Stimulated activated effector memory CD8-positive, alpha-beta T cell treated with anti-CD3 and anti-CD28 coated beads, Interleukin-12 subunit alpha, Interleukin-12 subunit beta, amount 100 ng/mL, for 72 hours (primary cell): ENCODE data around the gene TMEM115.

ENCODE experiments used
- ATAC-seq: fragments of 150-1000 bp; cut with Tn5 transposase; 2 replicates; pipeline ENCODE4 v1.10.0; 2021
- DNase-seq, 2 donors: peaks; one replicate each; pipeline ENCODE4 v3.0.0; 2021 to 2022; ENCODE audit warnings: low spot score in 2 of 2
- H3K27ac Mint-ChIP-seq: one replicate; pipeline ENCODE4 v1.8.0; 2022; ENCODE audit warnings: mild to moderate bottlenecking, mixed read lengths
- H3K36me3 Mint-ChIP-seq: one replicate; pipeline ENCODE4 v1.8.0; 2022; ENCODE audit warnings: mild to moderate bottlenecking, mixed read lengths
- H3K4me1 Mint-ChIP-seq: one replicate; pipeline ENCODE4 v1.8.0; 2022; ENCODE audit warnings: mixed read lengths
- H3K4me3 Mint-ChIP-seq: one replicate; pipeline ENCODE4 v1.8.0; 2022; ENCODE audit warnings: mild to moderate bottlenecking, mixed read lengths
- H3K9me3 Mint-ChIP-seq: one replicate; pipeline ENCODE4 v1.8.0; 2022; ENCODE audit warnings: mixed read lengths

TMEM115 gene

DNA sequence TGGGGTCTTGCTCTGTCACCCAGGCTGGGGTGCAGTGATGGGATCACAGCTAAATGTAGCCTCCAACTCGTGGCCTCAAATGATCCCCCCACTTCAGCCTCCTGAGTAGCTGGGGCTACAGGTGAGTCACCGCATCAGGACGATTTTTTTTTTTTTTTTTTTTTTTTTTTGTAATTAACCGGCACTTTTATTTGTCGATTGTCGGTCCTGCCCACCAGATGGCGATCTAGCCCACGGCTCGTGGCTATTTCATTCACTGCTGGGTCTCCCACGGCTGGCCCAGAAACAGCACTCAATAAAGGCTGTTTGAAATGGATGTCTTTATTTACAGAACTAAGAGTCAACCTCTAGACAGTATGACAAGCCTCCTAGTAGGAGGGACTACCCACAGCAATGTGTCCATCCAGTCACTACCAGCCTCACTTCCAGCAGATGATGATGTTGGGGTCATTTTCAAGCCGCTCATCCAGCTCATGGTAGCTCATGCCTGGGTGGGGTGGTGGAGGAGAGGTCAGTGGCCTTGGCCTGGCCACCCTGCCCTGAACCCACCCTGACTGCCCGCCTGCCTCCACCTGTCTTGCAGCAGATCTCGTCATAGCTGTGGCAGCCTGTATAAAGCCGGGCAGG lies 12.0 kb downstream of the TMEM115 start:
- peaks cover 81% of the 10 kb centered on the region for H3K4me1 Mint-ChIP-seq
- peaks cover 59% of the 10 kb centered on the region for H3K36me3 Mint-ChIP-seq
- DNase-seq (peak; percentile 51 to 80), ATAC-seq (peak; percentile 5)
- H3K27ac Mint-ChIP-seq = no peak overlapping the region
- H3K4me3 Mint-ChIP-seq = no peak overlapping the region
- no peaks in the 10 kb centered on the region for H3K9me3 Mint-ChIP-seq

DNA sequence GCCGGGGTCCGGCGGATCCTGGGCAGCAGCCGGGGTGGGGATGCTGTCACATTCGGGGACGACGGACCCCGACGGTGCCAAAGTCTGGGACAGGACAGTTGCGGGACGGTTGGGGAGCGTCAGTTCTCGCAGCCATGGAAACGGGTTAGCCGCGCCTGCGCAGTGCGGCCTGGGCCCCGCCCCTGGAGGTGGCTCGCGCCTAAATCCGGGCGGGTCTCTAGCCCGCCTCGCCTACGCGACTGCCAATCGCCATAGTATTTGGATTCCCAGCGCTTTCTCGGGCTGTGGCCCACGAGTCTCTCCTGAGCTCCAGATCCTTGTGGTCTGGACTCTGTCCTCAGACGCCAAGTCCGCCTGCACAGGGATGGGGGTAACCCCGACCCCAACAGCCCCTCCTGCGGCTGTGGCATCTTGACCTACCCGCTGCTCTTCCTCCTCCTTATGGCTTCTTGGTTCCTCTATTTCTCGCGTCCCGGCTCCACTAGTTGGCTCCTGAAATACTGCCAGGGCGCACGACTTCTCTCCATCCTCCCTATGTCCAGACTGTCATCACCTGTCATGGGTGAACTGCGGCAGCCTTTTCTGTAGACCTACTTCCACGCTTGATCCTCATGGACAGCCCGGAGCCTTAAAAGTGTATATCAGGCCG lies 13.6 kb downstream of the TMEM115 start, which contains the start of gene ZMYND10:
Gene ZMYND10, minus strand, starts transcription at position 147 of the 649 bp plus-strand sequence. CDS start 153 bp downstream, outside the sequence.
- Mint-ChIP-seq H3K4me3 (peak within 1 kb of the TSS; percentile 68), H3K36me3 (peaks cover 48% of the 10 kb centered on the region), H3K27ac (no peak within 1 kb of the TSS), H3K9me3 (no peaks in the 10 kb centered on the region), H3K4me1 (peaks cover 76% of the 10 kb centered on the region)
- ATAC-seq (peak; percentile 8), DNase-seq (peak; percentile 64 to 84)

DNA sequence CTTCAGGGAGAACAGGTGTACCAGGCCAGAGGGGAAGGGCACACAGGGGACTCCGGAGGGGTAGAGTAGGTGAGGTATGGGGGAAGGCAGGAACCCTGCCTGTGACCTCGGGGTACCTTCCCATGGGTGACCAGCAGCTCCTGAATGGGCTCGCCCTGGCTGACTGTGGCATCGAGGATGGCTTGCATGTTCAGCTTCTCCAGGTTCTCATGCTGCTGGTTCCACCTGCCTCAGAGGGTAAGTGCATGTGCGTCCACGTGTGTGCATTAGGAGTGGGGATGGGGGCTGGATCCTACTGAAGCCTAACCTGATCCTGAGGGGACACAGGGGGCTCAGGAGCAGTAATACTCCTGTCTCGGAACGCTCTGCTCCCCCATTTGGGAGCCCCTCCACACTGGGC lies 14.3 kb downstream of the TMEM115 start:
- Mint-ChIP-seq H3K4me1 (peaks cover 70% of the 10 kb centered on the region), H3K27ac (no peak overlapping the region), H3K36me3 (peaks cover 42% of the 10 kb centered on the region), H3K4me3 (peak overlapping the region; percentile 68), H3K9me3 (no peaks in the 10 kb centered on the region)
- no peak for ATAC-seq
- peak in 1 of 2 donors; percentile 58 for DNase-seq

DNA sequence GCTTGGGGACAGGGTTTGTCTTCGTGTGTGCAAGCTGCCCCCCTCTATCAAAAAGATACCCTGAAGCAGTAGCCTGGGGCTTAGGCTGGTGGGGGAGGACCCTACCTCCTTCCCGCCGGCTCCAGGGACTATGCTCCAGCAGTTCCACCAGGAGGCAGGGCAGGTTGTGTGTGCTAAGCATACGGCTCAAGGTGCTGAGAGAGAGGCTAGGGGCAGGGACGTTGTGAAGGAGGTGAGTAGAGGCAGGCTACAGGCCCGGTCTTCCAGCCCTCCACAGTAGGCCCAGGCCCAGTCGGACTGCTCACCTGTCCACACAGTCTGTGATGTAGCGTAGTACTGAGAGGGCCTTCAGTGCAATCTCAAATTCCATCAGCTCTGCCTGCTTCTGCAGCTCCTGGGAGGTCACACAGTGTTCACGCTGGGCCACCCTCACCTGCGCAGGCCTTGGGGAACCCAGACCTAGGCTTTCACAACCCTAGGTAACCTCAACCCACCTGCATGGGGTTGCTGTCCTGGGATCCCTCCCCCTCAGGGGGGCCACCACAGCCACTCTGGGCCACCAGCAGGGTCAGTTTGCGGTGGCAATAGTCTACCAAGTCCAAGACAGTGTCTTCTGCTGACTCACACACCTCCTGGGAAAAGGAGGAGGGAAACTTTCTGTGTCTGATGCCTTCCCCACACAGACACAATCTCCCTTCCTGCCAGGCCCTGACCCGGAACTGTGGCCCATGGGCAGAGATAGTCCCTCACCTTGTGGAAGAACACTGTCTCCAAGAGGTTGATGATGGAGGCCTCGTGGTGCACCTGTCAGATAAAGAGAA lies 16.3 kb downstream of the TMEM115 start:
- DNase-seq (no peak), ATAC-seq (no peak)
- Mint-ChIP-seq H3K27ac (peak overlapping the region; percentile 52), H3K36me3 (peaks cover 42% of the 10 kb centered on the region), H3K9me3 (no peaks in the 10 kb centered on the region), H3K4me1 (peaks cover 67% of the 10 kb centered on the region), H3K4me3 (no peak overlapping the region)

DNA sequence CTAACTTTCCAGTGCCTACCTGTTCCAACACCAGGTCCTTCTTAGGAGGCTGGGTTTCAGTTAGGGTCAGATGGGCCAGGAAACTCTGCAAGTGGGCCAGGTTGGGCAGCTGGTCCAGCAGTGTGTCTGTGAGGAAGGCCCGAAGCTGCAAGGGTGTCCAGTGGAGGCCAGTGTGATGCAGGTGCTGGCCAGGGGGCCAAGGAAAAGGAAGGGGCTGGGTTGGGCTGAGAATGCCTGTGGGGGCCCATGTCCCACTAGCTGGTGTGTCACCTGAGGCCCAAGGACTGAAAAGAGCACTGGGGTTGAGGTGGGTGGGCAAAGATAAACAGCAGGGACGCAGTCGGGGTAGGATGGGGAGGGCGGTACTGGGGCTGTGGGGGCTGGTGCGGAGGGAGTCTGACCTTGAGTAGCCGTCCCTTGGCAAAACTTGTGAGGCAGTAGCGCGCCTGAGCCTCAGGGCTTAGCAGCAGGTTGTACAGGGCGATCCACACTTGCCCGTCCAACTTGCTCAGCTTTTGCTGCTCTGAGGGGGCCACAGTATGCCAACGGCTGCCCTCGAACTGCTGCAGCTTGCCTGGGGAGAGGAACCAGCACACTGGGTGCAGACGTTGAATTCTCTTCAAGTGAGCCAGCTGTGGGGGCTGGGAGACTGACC lies 17.2 kb downstream of the TMEM115 start:
- Mint-ChIP-seq H3K36me3 (peaks cover 42% of the 10 kb centered on the region), H3K9me3 (no peaks in the 10 kb centered on the region), H3K4me3 (peak overlapping the region; percentile 93), H3K27ac (peak overlapping the region; percentile 50), H3K4me1 (peaks cover 63% of the 10 kb centered on the region)
- no peak for ATAC-seq
- DNase-seq = no peak

DNA sequence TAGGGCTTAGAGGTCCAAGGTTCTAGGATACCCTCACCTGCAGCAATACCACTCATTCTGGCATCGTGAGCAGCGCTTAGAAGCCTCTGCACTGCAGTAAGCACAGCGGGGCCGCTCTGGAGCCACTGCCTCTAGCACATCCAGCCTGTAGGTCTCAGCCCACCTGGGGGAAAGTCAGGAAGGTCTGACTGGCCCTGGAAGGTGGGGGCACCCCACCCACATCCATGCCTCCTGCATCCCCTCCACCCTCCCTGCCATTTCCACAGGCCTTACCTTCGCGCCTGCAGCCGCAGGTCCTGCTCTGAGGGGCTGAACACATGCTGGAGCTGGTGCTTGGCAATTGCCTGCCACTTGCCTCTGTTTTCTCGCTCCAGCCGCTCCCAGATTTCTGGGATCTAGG lies 17.8 kb downstream of the TMEM115 start:
- H3K4me3 Mint-ChIP-seq = peak overlapping the region; percentile 93
- H3K27ac Mint-ChIP-seq = peak overlapping the region; percentile 96
- peaks cover 42% of the 10 kb centered on the region for H3K36me3 Mint-ChIP-seq
- no peak for ATAC-seq
- peaks cover 62% of the 10 kb centered on the region for H3K4me1 Mint-ChIP-seq
- DNase-seq = no peak
- no peaks in the 10 kb centered on the region for H3K9me3 Mint-ChIP-seq

DNA sequence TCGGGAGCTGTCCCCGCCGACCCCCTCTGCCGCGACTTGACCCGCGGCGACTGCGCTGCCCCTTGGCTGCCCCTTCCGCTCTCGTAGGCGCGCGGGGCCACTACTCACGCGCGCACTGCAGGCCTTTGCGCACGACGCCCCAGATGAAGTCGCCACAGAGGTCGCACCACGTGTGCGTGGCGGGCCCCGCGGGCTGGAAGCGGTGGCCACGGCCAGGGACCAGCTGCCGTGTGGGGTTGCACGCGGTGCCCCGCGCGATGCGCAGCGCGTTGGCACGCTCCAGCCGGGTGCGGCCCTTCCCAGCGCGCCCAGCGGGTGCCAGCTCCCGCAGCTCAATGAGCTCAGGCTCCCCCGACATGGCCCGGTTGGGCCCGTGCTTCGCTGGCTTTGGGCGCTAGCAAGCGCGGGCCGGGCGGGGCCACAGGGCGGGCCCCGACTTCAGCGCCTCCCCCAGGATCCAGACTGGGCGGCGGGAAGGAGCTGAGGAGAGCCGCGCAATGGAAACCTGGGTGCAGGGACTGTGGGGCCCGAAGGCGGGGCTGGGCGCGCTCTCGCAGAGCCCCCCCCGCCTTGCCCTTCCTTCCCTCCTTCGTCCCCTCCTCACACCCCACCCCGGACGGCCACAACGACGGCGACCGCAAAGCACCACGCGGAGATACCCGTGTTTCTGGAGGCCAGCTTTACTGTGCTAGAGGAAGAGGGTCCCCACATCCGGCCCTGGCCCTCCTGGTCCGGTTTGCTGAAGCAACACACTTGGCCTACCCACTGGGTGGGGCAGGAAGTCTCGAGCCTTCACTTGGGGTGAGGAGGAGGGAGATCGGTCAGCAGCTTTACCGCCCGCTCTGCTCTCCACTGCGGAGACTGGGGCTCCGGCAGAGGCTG lies 18.6 kb downstream of the TMEM115 start, which contains the start of gene RASSF1:
Gene RASSF1, minus strand, starts transcription at position 389 of the 882 bp plus-strand sequence. Its CDS starts 31 bp downstream, at position 358.
- DNase-seq = peak; percentile 63 to 92
- peaks cover 48% of the 10 kb centered on the region for H3K36me3 Mint-ChIP-seq

DNA sequence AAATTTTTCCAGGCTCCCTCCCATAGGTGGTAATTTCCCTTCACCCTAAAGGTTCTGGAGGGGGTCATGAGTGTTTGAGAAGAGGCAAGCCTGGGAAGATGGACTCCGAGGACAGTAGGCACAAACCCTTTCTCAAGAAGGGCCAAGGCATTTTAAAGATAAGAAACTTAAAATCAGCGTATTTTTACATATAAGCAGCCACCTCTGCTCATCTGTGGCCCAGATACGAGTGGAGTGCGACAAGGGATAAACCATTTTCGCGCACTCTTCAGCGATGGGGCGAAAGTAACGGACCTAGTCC lies 19.2 kb downstream of the TMEM115 start:
- H3K4me3 Mint-ChIP-seq = peak overlapping the region; percentile 93
- DNase-seq = no peak
- H3K4me1 Mint-ChIP-seq = peaks cover 64% of the 10 kb centered on the region
- H3K27ac Mint-ChIP-seq = peak overlapping the region; percentile 96
- H3K36me3 Mint-ChIP-seq = peaks cover 54% of the 10 kb centered on the region
- no peaks in the 10 kb centered on the region for H3K9me3 Mint-ChIP-seq
- ATAC-seq = no peak

More for the DNA sequence above, 18.6 kb downstream of the TMEM115 start, which contains the start of gene RASSF1:
- peaks cover 62% of the 10 kb centered on the region for H3K4me1 Mint-ChIP-seq
- H3K9me3 Mint-ChIP-seq = no peaks in the 10 kb centered on the region
- peak; percentile 52 for ATAC-seq
- H3K27ac Mint-ChIP-seq = peak within 1 kb of the TSS; percentile 96
- peak within 1 kb of the TSS; percentile 93 for H3K4me3 Mint-ChIP-seq

DNA sequence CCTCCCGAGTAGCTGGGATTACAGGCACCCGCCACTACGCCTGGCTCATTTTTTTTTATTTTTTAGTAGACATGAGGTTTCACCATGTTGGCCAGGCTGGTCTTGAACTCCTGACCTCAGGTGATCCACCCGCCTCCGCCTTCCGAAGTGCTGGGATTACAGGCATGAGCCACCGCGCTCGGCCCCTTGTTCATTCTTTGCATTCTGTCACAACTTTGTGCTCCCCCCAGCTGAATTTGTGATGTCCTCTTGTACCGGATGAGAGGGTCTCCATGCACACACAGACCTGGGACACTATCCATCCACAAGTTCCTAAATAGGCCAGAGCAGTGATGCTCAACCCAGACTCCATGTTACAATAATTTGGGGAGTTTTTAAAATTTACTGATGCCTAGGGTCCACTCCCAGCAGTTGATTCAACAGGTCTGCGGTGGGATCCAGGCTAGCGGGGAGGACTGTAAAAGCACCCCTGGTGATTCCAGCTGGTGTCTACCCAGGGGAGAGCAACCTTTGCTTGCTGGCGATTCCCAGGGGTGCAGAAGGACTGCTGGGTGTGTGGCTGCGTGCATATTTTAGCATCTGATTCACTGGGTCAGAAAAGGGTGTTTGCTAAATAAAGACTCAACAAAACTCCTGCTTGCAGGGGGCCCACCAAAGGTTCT lies 19.7 kb downstream of the TMEM115 start:
- peaks cover 67% of the 10 kb centered on the region for H3K4me1 Mint-ChIP-seq
- H3K27ac Mint-ChIP-seq = peak overlapping the region; percentile 96
- peaks cover 59% of the 10 kb centered on the region for H3K36me3 Mint-ChIP-seq
- DNase-seq (peak in 1 of 2 donors; percentile 60), ATAC-seq (no peak)
- no peaks in the 10 kb centered on the region for H3K9me3 Mint-ChIP-seq
- H3K4me3 Mint-ChIP-seq = peak overlapping the region; percentile 93

DNA sequence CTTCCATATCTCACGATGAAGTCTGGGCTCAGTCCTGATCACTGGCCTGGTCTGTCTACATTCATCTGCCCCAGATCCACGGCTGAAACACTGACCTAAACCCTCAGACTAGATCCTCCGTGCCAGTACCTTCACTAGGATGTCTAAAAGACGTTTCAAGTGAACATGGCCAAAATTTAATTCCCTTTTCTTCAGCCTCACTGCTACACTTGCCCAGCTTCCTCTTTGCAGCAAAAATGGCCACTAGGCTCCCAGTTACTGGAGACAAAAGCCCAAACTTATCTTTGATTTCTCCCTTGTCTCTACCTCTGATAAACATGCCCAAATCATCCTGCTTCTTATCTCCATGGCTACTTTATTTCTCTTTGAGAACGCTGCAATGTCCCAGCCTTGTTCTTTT lies 20.4 kb downstream of the TMEM115 start:
- Mint-ChIP-seq H3K36me3 (peaks cover 65% of the 10 kb centered on the region), H3K9me3 (no peaks in the 10 kb centered on the region), H3K4me1 (peaks cover 72% of the 10 kb centered on the region), H3K4me3 (peak overlapping the region; percentile 93), H3K27ac (peak overlapping the region; percentile 96)
- ATAC-seq = no peak
- no peak for DNase-seq

DNA sequence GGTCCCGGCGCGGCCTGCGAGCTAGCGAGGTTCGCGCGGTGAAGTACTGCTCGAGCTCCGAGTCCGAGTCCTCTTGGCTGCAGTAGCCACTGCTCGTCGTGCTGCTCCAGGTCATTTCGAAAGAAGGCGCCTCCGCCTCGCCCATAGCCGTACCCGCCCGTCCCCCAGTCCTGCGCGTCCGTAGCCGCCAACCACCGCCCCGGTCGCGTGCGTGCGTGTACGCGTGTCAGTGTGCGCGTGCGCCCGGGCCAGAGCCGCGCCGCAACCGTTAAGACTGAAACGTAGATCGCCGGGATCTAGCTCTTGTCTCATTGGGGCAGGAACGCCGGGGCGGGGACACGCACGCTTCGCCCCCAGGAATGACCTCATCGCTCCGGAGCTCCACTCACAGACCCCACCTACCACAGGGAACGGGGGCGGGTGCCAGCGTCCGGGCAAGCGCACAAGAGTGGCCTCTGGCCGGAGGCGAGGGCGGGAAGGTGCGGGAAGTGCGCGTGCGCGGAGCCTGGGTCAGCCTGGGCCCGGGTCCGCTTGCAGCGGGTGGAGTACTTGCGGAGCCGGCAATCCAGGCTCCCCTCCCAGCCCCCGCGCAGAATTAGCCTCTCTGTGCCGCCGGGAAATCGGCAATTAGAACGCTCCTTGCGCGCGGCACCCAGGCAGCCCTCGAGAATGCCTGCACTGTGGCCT lies 22.0 kb downstream of the TMEM115 start:
- no peaks in the 10 kb centered on the region for H3K9me3 Mint-ChIP-seq
- peak overlapping the region; percentile 96 for H3K27ac Mint-ChIP-seq
- ATAC-seq = peak; percentile 82
- H3K36me3 Mint-ChIP-seq = peaks cover 82% of the 10 kb centered on the region
- peaks cover 62% of the 10 kb centered on the region for H3K4me1 Mint-ChIP-seq
- DNase-seq = peak; percentile 85 to 98
- peak overlapping the region; percentile 93 for H3K4me3 Mint-ChIP-seq

DNA sequence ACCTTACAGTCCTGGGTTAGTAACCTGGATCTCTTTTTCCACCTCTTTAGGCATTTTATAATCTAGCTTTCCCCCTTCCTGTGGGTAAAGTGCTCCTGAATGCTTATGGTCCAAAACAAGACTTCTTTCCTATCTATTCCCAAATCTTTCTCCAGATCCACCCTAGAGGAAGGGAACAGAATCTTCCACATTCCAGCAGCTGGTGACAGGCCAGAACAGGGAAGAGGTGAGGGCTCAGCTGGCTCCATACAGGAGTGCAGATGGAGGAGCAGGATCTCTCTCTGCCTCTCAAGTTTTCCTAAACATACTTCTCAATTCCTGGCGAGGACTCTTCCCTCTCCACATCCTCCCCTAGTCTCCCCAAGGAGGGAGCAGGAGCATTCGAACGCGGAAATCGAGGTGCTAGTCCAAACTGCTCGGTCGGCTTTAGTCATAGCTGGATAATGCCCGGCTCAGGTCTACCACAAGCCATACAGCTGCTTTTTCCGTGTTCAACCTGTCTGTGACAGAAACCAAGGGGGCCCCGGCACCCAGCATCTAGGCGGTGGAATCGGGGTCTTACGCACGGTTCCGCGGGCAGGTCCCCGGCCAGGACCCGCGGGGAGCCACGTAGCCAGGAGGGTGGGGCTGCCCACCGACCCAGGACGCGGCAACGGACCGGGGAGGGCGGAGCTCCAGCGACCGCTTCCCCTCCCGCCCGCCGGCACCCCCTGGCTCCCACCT lies 22.7 kb downstream of the TMEM115 start:
- H3K36me3 Mint-ChIP-seq = peaks cover 89% of the 10 kb centered on the region
- H3K4me3 Mint-ChIP-seq = peak overlapping the region; percentile 93
- H3K4me1 Mint-ChIP-seq = peaks cover 59% of the 10 kb centered on the region
- no peaks in the 10 kb centered on the region for H3K9me3 Mint-ChIP-seq
- ATAC-seq (peak; percentile 59), DNase-seq (no peak)
- peak overlapping the region; percentile 96 for H3K27ac Mint-ChIP-seq
